ENCODE results near the gene MMP17.

MMP17 gene

DNA sequence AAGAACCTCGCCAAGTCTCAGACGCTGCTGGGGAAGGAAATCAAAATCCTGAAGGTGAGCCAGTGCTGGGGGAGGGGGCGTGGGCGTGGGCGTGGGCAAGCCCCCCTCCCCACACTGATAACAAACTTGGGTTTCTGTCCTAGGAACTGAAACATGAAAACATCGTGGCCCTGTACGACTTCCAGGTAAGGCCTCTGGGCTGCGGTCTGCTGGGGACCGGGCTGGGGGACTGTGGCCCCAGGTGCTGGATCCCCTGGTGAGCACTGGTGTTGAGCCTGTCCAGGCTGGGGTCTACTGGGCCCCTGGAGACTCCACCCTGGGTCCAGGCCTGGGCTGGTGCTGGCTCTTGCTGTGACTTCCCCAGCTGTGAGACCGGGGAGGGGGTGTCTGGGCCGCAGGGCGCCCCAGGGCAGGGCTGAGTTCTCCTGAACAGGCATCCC lies 67.5 kb downstream of the MMP17 start:
- no peak for DNase-seq (ENCODE audit: low spot score)

DNA sequence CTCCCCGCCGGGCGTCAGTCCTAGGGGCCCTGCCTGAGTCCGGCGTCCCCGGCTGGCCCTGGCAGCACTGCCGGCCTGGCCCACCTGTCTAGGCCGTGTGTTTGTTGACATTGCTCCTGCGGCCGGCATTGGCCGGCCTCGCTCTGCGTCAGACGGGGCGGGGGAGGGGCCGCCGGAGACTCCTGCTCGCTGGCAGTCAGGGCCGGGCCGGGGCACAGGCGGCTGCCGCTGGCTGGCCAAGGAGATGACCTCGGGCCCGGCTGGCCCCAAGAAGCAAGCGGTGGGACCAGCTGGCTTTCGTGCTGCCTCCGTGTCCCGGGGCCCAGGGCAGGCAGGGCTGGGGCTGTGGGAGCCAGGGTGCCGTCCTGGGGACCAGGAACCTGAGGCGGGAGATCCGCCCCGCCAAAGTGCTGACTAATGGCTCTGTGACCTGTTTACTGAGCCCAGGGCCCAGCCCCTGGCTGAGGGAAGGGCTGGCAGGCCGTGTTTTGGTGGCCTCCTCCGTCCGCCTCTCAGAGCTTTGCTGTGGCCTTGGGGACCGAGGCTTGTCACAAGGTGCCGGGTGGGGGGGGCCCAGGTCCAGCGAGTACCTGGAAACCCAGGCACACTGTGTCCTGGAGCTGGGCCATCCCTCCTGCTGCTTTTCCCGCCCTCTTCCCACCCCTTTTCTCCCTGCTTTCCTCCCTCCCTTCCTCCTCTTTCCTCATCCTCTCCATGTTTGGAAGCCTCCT lies 68.1 kb downstream of the MMP17 start:
- peak; percentile 84 for DNase-seq (ENCODE audit: low spot score)

DNA sequence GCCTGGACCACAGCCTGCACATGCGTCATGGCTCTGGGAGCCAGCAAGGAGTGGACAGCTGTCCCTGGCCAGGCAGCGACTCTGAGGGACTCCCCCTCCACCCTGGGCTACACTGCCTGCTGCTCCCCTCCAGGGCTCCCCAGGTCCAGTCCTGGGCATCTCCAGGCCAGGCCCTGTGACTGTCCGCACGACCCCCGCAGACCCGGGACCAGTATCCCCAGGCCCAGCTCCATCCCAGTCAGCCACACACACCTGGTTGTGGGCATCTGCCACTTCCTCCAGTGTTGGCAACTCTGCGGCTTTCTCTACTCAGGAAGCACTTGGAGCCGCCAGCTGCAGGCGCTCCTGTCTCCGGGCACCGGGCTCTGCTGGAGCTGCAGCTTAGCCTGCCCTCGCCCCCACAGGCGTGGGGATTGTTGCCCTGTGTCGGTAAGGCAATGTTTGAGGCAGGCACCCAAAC lies 68.6 kb downstream of the MMP17 start:
- peak; percentile 88 for DNase-seq (ENCODE audit: low spot score)

DNA sequence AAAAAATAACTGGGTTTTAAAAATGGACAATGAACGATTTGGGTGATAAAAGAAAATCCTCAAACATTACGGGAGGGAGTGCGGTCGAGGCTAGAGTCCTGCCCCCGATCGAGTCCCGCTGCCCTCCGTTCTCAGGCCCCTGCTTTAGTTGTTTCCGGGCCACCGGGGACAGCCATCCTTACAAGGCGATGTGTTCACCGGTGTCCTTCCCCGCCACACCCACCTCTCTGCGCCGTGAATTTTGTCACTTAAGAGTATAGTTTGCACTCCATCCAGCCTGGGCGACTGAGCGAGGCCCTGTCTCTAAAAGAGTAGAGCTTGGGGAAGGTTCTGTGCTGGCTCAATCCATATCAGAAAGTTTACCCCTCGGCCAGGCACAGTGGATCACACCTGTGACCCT lies 69.1 kb downstream of the MMP17 start:
- DNase-seq (ENCODE audit: low spot score) = no peak

DNA sequence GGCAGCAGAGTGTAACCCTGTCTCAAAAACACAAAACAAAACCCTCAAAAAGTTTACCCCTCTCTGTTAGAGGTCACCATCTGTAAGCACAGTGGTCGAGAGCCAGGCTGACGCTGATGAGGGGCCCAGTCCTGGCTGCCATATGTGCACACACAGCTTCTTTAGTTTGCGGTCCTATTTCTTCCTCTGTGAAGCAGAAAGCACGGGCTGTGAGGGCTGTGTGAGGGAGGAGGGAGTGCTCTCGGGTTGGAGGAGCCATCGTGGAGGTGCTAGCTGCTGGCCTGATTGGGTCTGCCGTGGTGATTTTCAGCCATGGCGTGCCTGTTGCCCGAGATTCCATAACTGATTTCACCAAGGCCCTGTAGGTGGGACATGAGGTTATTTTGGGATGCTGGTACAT lies 69.7 kb downstream of the MMP17 start:
- DNase-seq (ENCODE audit: low spot score) = peak; percentile 3

DNA sequence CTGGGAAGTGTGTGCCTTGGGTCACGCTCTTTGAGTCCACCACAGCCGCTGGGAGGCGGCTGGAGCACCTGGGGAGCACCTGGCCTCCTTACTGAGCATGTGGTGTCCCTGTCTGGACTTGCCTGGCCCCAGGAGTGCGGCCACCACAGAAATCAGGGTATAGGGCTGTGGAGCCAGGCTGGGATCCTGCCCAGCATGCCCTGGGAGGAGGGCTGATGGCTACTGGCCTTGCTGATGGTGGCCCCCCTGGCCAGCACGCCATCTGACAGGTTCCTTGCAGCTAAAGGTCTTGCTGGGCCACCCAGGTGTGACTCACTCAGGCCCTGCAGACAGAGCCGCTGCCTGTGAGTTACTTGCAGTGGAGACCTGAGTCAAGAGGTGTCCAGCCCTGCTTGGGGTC lies 72.2 kb downstream of the MMP17 start:
- no peak for DNase-seq (ENCODE audit: low spot score)

Measured in Ammon's horn (tissue), 1 donor.